CD14-positive monocyte (primary cell): ENCODE measurements around the gene NFKBIE. TPM values are rescaled to one million over a fixed set of nuclear protein-coding genes. Genes with fewer than 3 reads are reported as not detected.

Experiments
- DNase-seq, 3 donors: peaks; one replicate each; pipeline ENCODE4 v3.0.0-alpha.2; 2011 to 2022
- H2AFZ ChIP-seq: 2 replicates; pipeline ENCODE4 v1.6.0; 2012; ENCODE audit warnings: mild to moderate bottlenecking, low read depth, low read length, inconsistent platforms; ENCODE audit not compliant: insufficient read depth, poor library complexity, severe bottlenecking
- H3K27ac ChIP-seq, 2 donors: 1 replicate in 1 of 2; 2 replicates in 1 of 2; pipeline ENCODE4 v1.5.1; 2012 to 2013; ENCODE audit warnings: low read length in 2 of 2, control low read depth in 1 of 2, inconsistent platforms in 1 of 2, low read depth in 1 of 2, mild to moderate bottlenecking in 1 of 2
- H3K27me3 ChIP-seq, 2 donors: one replicate each; pipeline versions ENCODE4 v1.6.0 to v1.6.1; 2011 to 2013; ENCODE audit warnings: low read length in 2 of 2; ENCODE audit not compliant: control insufficient read depth in 2 of 2, insufficient read depth in 2 of 2
- H3K36me3 ChIP-seq, 2 donors: replicated peaks in 1 of 2; 1 replicate in 1 of 2; 2 replicates in 1 of 2; pipeline versions ENCODE4 v1.5.1 to v1.6.1; 2012 to 2013; ENCODE audit warnings: low read length in 2 of 2, control low read depth in 1 of 2, inconsistent platforms in 1 of 2, mild to moderate bottlenecking in 1 of 2; ENCODE audit not compliant: insufficient read depth in 2 of 2, control insufficient read depth in 1 of 2
- H3K4me1 ChIP-seq, 2 donors: 1 replicate in 1 of 2; 2 replicates in 1 of 2; pipeline versions ENCODE4 v1.5.1 to v1.6.1; 2012 to 2013; ENCODE audit warnings: low read length in 2 of 2, control low read depth in 1 of 2, inconsistent platforms in 1 of 2, mild to moderate bottlenecking in 1 of 2, moderate library complexity in 1 of 2; ENCODE audit not compliant: insufficient read depth in 2 of 2, control insufficient read depth in 1 of 2
- H3K4me2 ChIP-seq: replicated peaks from 2 replicates; pipeline ENCODE3; 2012; ENCODE audit warnings: low read length, moderate library complexity, mild to moderate bottlenecking; ENCODE audit not compliant: poor library complexity, severe bottlenecking; ENCODE audit errors: extremely low read depth
- H3K4me3 ChIP-seq, 3 experiments: fragments of 200-600 bp in 1 of 3; sonication (generic) in 1 of 3; replicated peaks in 1 of 3; 1 replicate in 2 of 3; 2 replicates in 1 of 3; pipeline ENCODE4 v1.5.1; 2011 to 2013; ENCODE audit warnings: low read length in 3 of 3, mild to moderate bottlenecking in 3 of 3, control low read depth in 2 of 3, low read depth in 2 of 3, inconsistent platforms in 1 of 3, moderate library complexity in 1 of 3
- H3K79me2 ChIP-seq: 2 replicates; pipeline ENCODE4 v1.6.0; 2012; ENCODE audit warnings: mild to moderate bottlenecking, control low read depth, inconsistent platforms, low read length, moderate library complexity; ENCODE audit not compliant: insufficient read depth
- H3K9ac ChIP-seq: 2 replicates; pipeline ENCODE4 v1.6.0; 2017; ENCODE audit warnings: low read length, mild to moderate bottlenecking; ENCODE audit not compliant: insufficient read depth, poor library complexity, severe bottlenecking
- H3K9me3 ChIP-seq, 2 donors: replicated peaks in 1 of 2; 1 replicate in 1 of 2; 2 replicates in 1 of 2; pipeline versions ENCODE4 v1.5.1 to v1.6.1; 2012 to 2013; ENCODE audit warnings: low read length in 2 of 2, control low read depth in 1 of 2; ENCODE audit not compliant: control insufficient read depth in 1 of 2, insufficient read depth in 1 of 2
- H4K20me1 ChIP-seq: 2 replicates; pipeline ENCODE4 v1.6.0; 2012; ENCODE audit warnings: mild to moderate bottlenecking, low read length, control low read depth, moderate library complexity; ENCODE audit not compliant: insufficient read depth
- H3K27ac Mint-ChIP-seq, 7 donors: one replicate each; pipeline ENCODE4 v1.8.0; 2020; ENCODE audit warnings: mild to moderate bottlenecking in 7 of 7, mixed read lengths in 7 of 7, moderate library complexity in 6 of 7, inconsistent platforms in 2 of 7
- H3K27me3 Mint-ChIP-seq, 3 donors: one replicate each; pipeline ENCODE4 v1.8.0; 2021 to 2022; ENCODE audit warnings: low read depth in 3 of 3, mild to moderate bottlenecking in 3 of 3, mixed read lengths in 3 of 3, moderate library complexity in 3 of 3, inconsistent platforms in 1 of 3
- H3K36me3 Mint-ChIP-seq, 2 donors: one replicate each; pipeline ENCODE4 v1.8.0; 2020; ENCODE audit warnings: mixed read lengths in 2 of 2, inconsistent platforms in 1 of 2, mild to moderate bottlenecking in 1 of 2
- H3K4me1 Mint-ChIP-seq: one replicate; pipeline ENCODE4 v1.8.0; 2020; ENCODE audit warnings: mild to moderate bottlenecking, mixed read lengths
- H3K4me3 Mint-ChIP-seq, 2 donors: one replicate each; pipeline ENCODE4 v1.8.0; 2020; ENCODE audit warnings: mild to moderate bottlenecking in 2 of 2, mixed read lengths in 2 of 2, moderate library complexity in 1 of 2
- H3K9me3 Mint-ChIP-seq, 7 donors: one replicate each; pipeline ENCODE4 v1.8.0; 2020 to 2022; ENCODE audit warnings: mixed read lengths in 7 of 7, mild to moderate bottlenecking in 6 of 7, moderate library complexity in 6 of 7, inconsistent platforms in 2 of 7
- WGBS: methylation state at CpG from one replicate; pipeline ENCODE4 v1.1.5; 2013; ENCODE audit warnings: missing lambda C conversion rate; ENCODE audit not compliant: insufficient coverage; 5-methylcytosine and 5-hydroxymethylcytosine counted together
- intact Hi-C, 2 donors: fragments of 100-400 bp; cut with micrococcal nuclease; formaldehyde crosslinking; loops; one replicate each; pipeline versions ENCODE4 v1.15.0 to v1.15.1; 2023
- polyA plus RNA-seq, 3 donors: library from polyadenylated mRNA; depleted of rRNA in 1 of 3; unstranded in 2 of 3; stranded (reverse) in 1 of 3; fragments of 300-500 nt in 2 of 3; fragments of >200 nt in 1 of 3; fragmentation: Illumina TruSeq in 2 of 3; gene quantifications; 1 replicate in 2 of 3; 2 replicates in 1 of 3; pipeline ENCODE4 v1.2.3, GENCODE V29; 2012 to 2021
- TF ChIP-seq, protein P1 (sequence below): fragments of 200-600 bp; IDR thresholded peaks from one replicate; pipeline ENCODE4 v1.8.0; 2022; ENCODE audit warnings: antibody characterized with exemption, mild to moderate bottlenecking

NFKBIE gene
- polyA plus RNA-seq, 3 donors = 19.9 to 108 (median 23.2) TPM

GRCh38 chr6:44224965-44225305, 40.4 kb downstream of the NFKBIE start:
- WGBS = no CpG with 5 or more reads among the region's 4 CpGs
- H3K9me3 Mint-ChIP-seq = peaks cover 0 to 2% (median 0%) of the 10 kb centered on the region in 7 donors
- H3K9me3 ChIP-seq = no peaks in the 10 kb centered on the region
- H3K79me2 ChIP-seq = peaks cover 22% of the 10 kb centered on the region
- no peak for DNase-seq
- no peak overlapping the region for H3K27ac Mint-ChIP-seq
- peaks cover 54 to 58% of the 10 kb centered on the region in 2 donors for H3K4me1 ChIP-seq
- no peak overlapping the region for H3K9ac ChIP-seq
- peaks cover 0 to 7% of the 10 kb centered on the region in 2 donors for H3K27me3 ChIP-seq
- peaks cover 0 to 3% of the 10 kb centered on the region in 2 donors for H3K36me3 ChIP-seq
- H3K4me3 ChIP-seq = no peak overlapping the region
- no peak overlapping the region for H3K4me3 Mint-ChIP-seq
- peaks cover 5 to 17% (median 7%) of the 10 kb centered on the region in 3 donors for H3K27me3 Mint-ChIP-seq
- H3K4me1 Mint-ChIP-seq = peaks cover 62% of the 10 kb centered on the region
- H3K27ac ChIP-seq = no peak overlapping the region
- H2AFZ ChIP-seq = no peak overlapping the region
- H4K20me1 ChIP-seq = peaks cover 11% of the 10 kb centered on the region
- TF ChIP-seq, protein P1, sequence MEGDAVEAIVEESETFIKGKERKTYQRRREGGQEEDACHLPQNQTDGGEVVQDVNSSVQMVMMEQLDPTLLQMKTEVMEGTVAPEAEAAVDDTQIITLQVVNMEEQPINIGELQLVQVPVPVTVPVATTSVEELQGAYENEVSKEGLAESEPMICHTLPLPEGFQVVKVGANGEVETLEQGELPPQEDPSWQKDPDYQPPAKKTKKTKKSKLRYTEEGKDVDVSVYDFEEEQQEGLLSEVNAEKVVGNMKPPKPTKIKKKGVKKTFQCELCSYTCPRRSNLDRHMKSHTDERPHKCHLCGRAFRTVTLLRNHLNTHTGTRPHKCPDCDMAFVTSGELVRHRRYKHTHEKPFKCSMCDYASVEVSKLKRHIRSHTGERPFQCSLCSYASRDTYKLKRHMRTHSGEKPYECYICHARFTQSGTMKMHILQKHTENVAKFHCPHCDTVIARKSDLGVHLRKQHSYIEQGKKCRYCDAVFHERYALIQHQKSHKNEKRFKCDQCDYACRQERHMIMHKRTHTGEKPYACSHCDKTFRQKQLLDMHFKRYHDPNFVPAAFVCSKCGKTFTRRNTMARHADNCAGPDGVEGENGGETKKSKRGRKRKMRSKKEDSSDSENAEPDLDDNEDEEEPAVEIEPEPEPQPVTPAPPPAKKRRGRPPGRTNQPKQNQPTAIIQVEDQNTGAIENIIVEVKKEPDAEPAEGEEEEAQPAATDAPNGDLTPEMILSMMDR = no peak
- intact Hi-C loops = loop anchor here (5.0 kb wide), 2 partner anchors 32 to 98 kb away; partner anchors contain the start of genes SLC35B2 (in 2 of the 2), MRPL14 (in 1 of the 2) and TMEM63B (in 1 of the 2)
- H3K36me3 Mint-ChIP-seq = peaks cover 9% of the 10 kb centered on the region in 2 donors
- no peak overlapping the region for H3K4me2 ChIP-seq

GRCh38 chr6:44224029-44224964, 41.1 kb downstream of the NFKBIE start:
- 67% methylated on average over 3 of the region's 18 CpGs for WGBS
- Histone ChIP-seq H3K4me3 (peak overlapping the region in 2 of 3 experiments; percentile 26 to 73), H4K20me1 (peaks cover 11% of the 10 kb centered on the region), H3K27ac (no peak overlapping the region), H3K9ac (peak overlapping the region; percentile 15), H2AFZ (peak overlapping the region; percentile 41), H3K4me1 (peaks cover 57 to 63% of the 10 kb centered on the region in 2 donors), H3K27me3 (peaks cover 0 to 7% of the 10 kb centered on the region in 2 donors), H3K9me3 (no peaks in the 10 kb centered on the region), H3K79me2 (peaks cover 24% of the 10 kb centered on the region), H3K4me2 (peak overlapping the region; percentile 89), H3K36me3 (no peaks in the 10 kb centered on the region)
- TF ChIP-seq, protein P1 = peak; percentile 12
- Mint-ChIP-seq H3K27me3 (peaks cover 5 to 17% (median 7%) of the 10 kb centered on the region in 3 donors), H3K4me1 (peaks cover 61% of the 10 kb centered on the region), H3K9me3 (peaks cover 0 to 2% (median 0%) of the 10 kb centered on the region in 7 donors), H3K36me3 (peaks cover 2 to 8% of the 10 kb centered on the region in 2 donors), H3K4me3 (peak overlapping the region; percentile 73 to 82), H3K27ac (peak overlapping the region in 5 of 7 donors; percentile 5 to 73 (median 43))
- intact Hi-C loops = loop anchor here (5.0 kb wide), 2 partner anchors 33 to 97 kb away; partner anchors contain the start of genes SLC35B2 (in 2 of the 2), MRPL14 (in 1 of the 2) and TMEM63B (in 1 of the 2)
- DNase-seq = no peak
